GM10266 (cell line): ENCODE measurements around the gene AGPS.
"Not testable (repeated sequence)": the region's sequence is repeated elsewhere in the genome, so short reads cannot be mapped to it uniquely, and the experiment has no call there.

Source experiments
- DNase-seq: peaks from one replicate; pipeline ENCODE4 v3.0.0; 2012; ENCODE audit errors: extremely low spot score
- TF ChIP-seq, protein P1 (sequence below): IDR thresholded peaks from 2 replicates; pipeline ENCODE4 v1.5.1; 2012; ENCODE audit warnings: mild to moderate bottlenecking, low read depth; ENCODE audit not compliant: control insufficient read depth, insufficient read depth; ENCODE audit errors: missing control alignments

Gene AGPS

DNA sequence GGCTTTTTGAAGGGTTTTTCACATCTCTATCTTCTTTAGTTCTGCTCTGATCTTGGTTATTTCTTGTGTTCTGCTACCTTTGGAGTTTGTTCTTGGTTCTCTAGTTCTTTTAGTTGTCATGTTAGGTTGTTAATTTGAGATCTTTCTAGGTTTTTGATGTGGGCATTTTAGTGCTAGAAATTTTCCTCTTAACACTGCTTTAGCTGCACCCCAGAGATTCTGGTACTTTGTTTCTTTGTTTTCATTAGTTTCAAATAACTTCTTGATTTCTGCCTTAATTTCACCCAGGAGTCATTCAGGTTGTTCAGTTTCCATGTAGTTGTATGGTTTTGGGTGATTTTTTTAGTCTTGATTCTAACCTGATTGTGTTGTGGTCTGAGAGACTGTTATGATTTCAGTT is 34.7 kb downstream of the AGPS start:
- TF ChIP-seq, protein P1, sequence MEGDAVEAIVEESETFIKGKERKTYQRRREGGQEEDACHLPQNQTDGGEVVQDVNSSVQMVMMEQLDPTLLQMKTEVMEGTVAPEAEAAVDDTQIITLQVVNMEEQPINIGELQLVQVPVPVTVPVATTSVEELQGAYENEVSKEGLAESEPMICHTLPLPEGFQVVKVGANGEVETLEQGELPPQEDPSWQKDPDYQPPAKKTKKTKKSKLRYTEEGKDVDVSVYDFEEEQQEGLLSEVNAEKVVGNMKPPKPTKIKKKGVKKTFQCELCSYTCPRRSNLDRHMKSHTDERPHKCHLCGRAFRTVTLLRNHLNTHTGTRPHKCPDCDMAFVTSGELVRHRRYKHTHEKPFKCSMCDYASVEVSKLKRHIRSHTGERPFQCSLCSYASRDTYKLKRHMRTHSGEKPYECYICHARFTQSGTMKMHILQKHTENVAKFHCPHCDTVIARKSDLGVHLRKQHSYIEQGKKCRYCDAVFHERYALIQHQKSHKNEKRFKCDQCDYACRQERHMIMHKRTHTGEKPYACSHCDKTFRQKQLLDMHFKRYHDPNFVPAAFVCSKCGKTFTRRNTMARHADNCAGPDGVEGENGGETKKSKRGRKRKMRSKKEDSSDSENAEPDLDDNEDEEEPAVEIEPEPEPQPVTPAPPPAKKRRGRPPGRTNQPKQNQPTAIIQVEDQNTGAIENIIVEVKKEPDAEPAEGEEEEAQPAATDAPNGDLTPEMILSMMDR = no peak
- no peak for DNase-seq

DNA sequence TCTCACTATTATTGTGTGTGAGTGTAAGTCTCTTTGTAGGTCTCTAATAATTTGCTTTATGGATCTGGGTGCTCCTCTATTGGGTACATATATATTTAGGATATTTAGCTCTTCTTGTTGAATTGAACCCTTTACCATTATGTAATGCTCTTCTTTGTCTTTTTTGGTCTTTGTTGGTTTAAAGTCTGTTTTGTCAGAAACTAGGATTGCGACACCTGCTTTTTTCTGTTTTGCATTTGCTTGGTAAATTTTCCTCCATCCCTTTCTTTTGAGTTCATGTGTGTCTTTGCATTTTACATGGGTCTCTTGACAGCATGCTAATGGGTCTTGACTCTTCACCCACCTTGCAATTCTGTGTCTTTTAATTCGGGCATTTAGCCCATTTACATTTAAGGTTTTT is 35.4 kb downstream of the AGPS start:
- not testable (repeated sequence) for DNase-seq

DNA sequence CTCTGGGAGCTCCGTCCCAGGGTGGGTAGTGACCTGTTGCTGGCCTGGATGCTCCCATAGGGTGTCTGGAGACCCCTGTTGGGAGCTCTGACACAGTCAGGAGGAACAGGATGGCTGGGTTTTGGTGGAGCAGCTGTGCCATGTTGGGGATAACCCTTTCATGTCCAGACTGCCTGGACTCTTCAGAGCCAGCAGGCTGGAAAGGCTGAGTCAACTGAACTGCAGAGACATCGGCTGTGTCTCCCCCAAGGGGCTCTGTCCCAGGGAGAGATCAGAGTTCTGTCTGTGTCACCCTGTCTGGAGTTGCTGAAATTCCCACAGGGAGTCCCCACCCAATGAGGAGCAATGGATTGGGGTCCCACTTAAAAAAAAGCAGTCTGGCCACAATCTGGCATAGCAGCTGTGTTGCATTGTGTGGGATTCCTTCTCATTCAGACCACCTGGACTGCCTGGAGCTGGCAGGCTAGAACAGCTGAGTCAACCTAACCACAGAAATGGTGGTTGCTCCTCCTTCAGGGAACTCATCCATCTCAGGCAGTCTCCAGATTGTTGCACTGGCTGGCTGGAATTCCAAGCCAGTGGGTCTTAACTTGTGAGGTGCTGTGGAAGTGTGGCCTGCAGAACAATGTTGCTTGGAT is 37.2 kb downstream of the AGPS start:
- DNase-seq = no peak
- TF ChIP-seq, protein P1 = no peak

DNA sequence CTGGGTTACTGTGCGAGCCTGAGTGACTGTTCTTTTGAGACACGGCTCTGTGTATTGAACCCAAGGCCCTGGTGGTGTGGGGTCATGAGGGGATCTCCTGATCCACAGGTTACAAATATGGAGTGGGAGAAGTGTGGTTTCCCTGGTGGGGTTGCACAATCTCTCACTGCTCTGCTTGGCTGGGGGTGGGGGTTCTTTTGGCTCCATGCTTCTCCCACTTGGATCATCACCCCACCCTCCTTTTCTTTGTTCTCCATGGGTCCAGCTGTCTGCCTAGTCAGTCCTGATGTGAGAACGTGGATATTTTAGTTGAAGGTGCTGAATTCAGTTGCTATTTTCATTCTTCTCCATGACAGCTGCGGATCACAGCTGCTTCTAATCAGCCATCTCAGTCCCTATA is 37.8 kb downstream of the AGPS start:
- DNase-seq = no peak
- TF ChIP-seq, protein P1 = no peak

DNA sequence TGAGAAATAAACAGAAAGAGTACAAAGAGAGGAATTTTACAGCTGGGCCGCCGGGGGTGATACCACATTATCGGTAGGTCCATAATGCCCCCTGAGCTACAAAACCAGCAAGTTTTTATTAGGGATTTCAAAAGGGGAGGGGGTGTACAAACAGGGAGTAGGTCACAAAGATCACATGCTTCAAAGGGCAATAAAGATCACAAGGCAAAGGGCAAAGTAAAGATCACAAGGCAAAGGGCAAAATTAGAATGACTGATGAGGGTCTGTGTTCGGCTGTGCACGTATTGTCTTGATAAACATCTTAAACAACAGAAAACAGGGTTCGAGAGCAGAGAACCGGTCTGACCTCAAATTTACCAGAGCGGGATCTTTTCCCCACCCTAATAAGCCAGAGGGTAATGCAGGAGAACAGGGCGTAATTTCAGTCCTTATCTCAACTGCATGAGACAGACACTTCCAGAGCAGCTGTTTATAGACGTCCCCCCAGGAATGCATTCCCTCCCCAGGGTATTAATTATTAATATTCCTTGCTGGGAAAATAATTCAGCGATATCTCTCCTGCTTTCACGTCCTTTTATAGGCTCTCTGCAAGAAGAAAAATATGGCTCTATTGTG is 38.6 kb downstream of the AGPS start:
- not testable (repeated sequence) for DNase-seq

DNA sequence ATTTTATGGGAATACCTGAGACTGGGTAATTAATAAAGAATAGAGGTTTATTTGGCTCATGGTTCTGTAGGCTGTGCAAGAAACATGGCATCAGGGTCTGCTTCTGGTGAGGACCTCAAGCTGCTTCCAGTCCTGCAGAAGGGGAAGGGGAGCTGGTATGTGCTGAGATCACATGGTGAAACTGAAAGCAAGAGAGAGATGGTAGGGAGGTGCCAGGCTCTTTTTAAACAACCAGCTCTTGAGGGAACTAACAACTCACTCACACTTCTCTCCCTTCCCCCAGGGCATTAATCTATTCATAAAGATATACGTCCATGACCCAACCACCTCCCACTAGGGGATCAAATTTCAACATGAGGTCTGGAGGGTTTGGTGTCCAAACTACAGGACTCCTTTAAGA is 40.1 kb downstream of the AGPS start:
- DNase-seq = no peak
- TF ChIP-seq, protein P1 = no peak

DNA sequence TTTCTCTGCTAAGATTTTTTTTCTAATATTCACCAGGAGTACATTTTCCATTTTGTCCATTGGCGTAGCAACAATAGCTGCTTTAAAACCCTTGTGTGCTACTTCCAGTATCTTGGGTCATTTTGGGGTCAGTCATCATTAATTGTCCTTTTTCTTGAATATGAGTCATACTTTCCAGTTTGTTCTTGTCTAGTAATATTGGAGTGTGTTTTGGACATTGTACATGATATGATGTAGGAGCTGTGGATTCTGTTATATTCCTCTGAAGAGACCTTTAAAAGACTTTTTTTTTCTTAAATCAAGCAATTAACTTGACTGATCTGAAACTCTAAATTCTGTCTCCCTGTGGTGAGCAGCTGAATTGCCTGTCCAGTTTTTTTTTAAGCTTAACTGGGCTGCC is 40.8 kb downstream of the AGPS start:
- TF ChIP-seq, protein P1 = no peak
- DNase-seq = no peak

DNA sequence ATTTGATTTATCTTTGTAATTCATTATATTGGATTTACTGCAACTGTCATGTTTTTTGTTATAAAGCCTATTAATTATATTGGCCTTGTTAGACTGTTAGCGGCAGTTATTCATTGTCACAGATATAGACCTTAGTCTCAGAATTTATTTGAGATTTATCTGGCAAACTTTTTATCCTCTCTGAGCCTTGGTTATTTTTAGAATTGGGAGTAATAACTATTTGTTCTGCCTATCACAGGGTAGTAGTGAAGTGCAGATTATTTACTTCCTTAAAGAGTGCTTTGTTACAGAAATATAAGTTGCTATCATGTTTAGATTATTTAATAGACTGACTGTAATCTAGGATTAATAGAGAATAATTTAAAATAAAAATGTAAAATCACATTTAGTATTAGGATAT is 41.9 kb downstream of the AGPS start:
- DNase-seq = no peak
- TF ChIP-seq, protein P1 = no peak
